ENCODE measurements around the gene GLP2R. TPM values are rescaled to one million over a fixed set of nuclear protein-coding genes. Genes with fewer than 3 reads are reported as not detected.

GLP2R gene
- total and polyA plus RNA-seq, 10 of the 15 experiments (the other 5 are each of a cell fraction or from before 2014, with no cell fraction given): not detected

DNA sequence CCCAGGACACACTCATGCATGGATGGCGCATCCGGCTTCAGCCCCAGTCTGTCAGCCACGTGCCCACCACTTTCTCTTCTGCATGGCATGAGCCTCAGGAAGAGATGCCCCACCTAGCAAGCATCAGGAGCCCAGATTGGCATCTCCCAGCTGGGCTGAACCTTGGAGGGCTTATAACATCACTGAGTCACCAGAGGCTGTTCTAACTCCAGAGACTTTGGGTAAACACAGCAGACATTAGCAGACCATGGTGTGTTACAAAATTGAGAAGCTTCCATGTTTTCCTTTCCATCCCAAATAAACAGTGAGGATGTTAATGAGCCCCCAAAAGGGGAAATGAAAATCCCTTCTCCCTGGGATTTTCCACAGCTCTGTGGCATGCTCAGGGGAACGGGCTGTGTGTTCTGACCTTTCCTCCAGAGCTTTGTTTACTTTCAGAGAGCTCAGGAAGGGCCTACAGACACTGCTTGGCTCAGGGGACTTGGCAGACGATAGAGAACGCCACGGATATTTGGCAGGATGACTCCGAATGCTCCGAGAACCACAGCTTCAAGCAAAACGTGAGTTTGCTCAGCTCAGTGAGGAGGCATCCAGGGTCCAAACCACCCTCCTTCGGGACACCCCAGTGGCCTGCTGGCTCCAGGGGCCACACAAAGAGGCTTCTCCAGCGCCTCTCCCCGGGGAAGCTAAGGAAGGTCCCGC, 16.5 kb downstream of the GLP2R start (continued):
- TF ChIP-seq FOXK2 (IDR thresholded peaks at IDR 0.05) (no peak), RELA (IDR thresholded peaks at IDR 0.05; ENCODE audit: borderline replicate concordance, partially characterized antibody) (no peak), NFIC (IDR thresholded peaks at IDR 0.05; ENCODE audit: low read depth, low read length) (no peak)
- TF ChIP-seq, protein P1, sequence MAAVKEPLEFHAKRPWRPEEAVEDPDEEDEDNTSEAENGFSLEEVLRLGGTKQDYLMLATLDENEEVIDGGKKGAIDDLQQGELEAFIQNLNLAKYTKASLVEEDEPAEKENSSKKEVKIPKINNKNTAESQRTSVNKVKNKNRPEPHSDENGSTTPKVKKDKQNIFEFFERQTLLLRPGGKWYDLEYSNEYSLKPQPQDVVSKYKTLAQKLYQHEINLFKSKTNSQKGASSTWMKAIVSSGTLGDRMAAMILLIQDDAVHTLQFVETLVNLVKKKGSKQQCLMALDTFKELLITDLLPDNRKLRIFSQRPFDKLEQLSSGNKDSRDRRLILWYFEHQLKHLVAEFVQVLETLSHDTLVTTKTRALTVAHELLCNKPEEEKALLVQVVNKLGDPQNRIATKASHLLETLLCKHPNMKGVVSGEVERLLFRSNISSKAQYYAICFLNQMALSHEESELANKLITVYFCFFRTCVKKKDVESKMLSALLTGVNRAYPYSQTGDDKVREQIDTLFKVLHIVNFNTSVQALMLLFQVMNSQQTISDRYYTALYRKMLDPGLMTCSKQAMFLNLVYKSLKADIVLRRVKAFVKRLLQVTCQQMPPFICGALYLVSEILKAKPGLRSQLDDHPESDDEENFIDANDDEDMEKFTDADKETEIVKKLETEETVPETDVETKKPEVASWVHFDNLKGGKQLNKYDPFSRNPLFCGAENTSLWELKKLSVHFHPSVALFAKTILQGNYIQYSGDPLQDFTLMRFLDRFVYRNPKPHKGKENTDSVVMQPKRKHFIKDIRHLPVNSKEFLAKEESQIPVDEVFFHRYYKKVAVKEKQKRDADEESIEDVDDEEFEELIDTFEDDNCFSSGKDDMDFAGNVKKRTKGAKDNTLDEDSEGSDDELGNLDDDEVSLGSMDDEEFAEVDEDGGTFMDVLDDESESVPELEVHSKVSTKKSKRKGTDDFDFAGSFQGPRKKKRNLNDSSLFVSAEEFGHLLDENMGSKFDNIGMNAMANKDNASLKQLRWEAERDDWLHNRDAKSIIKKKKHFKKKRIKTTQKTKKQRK (IDR thresholded peaks at IDR 0.05; ENCODE audit: low read depth, low read length): no peak

DNA sequence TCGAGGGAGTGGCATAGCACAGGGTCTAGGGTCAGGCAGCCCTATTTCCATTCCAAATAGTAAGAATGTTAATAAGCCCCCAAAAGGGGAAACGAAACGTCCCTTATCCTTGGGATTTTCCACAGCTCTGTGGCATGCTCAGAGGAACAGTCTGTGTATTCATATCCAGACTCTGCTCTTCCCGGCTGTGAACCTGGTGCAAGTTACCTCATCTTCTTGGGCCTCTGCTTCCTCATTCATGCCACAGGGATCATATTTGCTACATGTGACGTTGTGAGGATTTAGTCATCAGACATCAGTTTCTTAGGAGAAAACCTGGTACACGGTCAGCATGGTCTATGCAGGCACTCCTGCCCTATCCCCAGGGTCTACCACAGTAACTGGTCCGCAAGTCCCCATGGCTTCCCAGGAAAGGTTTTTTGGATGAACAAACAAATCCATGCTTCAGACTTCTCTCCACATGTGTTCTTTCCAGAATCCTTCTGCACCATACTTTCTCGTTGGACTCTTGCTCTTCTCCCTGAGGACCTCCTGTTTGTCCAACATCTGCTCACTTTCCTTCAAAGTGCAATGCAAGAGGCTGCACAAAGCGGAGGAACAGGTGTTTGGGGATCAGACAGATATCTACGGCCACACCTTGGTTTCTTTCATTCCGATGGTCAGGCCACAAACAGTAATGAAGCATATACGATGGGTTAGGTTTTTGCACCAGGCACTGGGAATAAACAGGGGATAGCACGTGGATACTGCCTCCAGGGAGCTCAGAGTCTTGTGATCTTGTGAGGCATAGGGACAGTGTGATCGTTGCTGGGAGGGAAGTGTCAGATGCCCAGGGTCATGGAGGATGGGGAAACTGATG, 17.7 kb downstream of the GLP2R start:
- H3K4me3 ChIP-seq: no peak overlapping the region
- WGBS (ENCODE audit: insufficient coverage, insufficient replicate concordance, low lambda C conversion rate, missing lambda C conversion rate): 12% methylated on average over 14 of the region's 14 CpGs
- intact Hi-C loops (cut with micrococcal nuclease; ENCODE audit: unreplicated experiment): no loop called here
- in situ Hi-C loops (cut with MboI): no loop called here
- BruUV-seq (replicated peaks): no TSS peak
- ChIA-PET CTCF (no interaction called here), POLR2A (no interaction called here), RAD21 (ENCODE audit: unreplicated experiment) (no interaction called here), SMC1A (ENCODE audit: uncharacterized antibody, unreplicated experiment) (no interaction called here)
- no peak overlapping the region for H3K27ac ChIP-seq (ENCODE audit: control insufficient read depth, insufficient read depth)
- no peaks in the 10 kb centered on the region for H3K9me3 ChIP-seq (replicated peaks; ENCODE audit: control insufficient read depth, insufficient read depth, low read length)
- no peak overlapping the region for H3K9ac ChIP-seq (ENCODE audit: control insufficient read depth, insufficient read depth, low read length)
- H2AFZ ChIP-seq (ENCODE audit: control insufficient read depth, low read depth, low read length): no peak overlapping the region
- H4K20me1 ChIP-seq (ENCODE audit: control insufficient read depth, insufficient read depth): no peaks in the 10 kb centered on the region
- DNase-seq (ENCODE audit: low read depth, low spot score): no peak
- FAIRE-seq: no peak
- ATAC-seq: no peak
- H3K27me3 ChIP-seq (replicated peaks in 1 of 2; ENCODE audit: control insufficient read depth in 2 of 2, insufficient read depth in 2 of 2, low read length in 1 of 2): no peaks in the 10 kb centered on the region
- no peaks in the 10 kb centered on the region for H3K79me2 ChIP-seq (ENCODE audit: control insufficient read depth, insufficient read depth, low read length)
- H3K4me2 ChIP-seq (ENCODE audit: control insufficient read depth, insufficient read depth): no peak overlapping the region
- H3K4me1 ChIP-seq (ENCODE audit: control insufficient read depth, insufficient read depth, low read length): no peaks in the 10 kb centered on the region
- no peaks in the 10 kb centered on the region for H3K36me3 ChIP-seq (ENCODE audit: control insufficient read depth in 2 of 2, insufficient read depth in 2 of 2, low read length in 1 of 2)
- TF ChIP-seq ZNF622 (IDR thresholded peaks at IDR 0.05) (no peak), SMARCA5 (IDR thresholded peaks at IDR 0.05) (no peak), RFX5 (IDR thresholded peaks at IDR 0.05; ENCODE audit: low read depth, low read length) (no peak), RELA (IDR thresholded peaks at IDR 0.05; ENCODE audit: borderline replicate concordance, partially characterized antibody) (no peak), EGR1 (IDR thresholded peaks at IDR 0.05; ENCODE audit: borderline replicate concordance in 1 of 2, low read depth in 2 of 2, low read length in 2 of 2) (no peak), BHLHE40 (IDR thresholded peaks at IDR 0.05; ENCODE audit: borderline replicate concordance in 1 of 2, low read depth in 2 of 2, low read length in 1 of 2) (no peak), PAX5 (IDR thresholded peaks at IDR 0.05; ENCODE audit: borderline replicate concordance, low read depth, low read length) (no peak), SMAD5 (IDR thresholded peaks at IDR 0.05; ENCODE audit: low read depth) (no peak)
- TF ChIP-seq, protein P1 (IDR thresholded peaks at IDR 0.05; ENCODE audit: low read depth, low read length): no peak
